Measurements from ENCODE around the gene PREX1. TPM values are rescaled to one million over a fixed set of nuclear protein-coding genes. Genes with fewer than 3 reads are reported as not detected.

The PREX1 gene
- total RNA-seq, 1 donor from 2014 or later = 20.4 TPM

- Histone ChIP-seq H3K4me3 (ENCODE audit: low read length in 3 of 3) (no peak overlapping the region), H3K36me3 (ENCODE audit: control insufficient read depth in 3 of 3, insufficient read depth in 3 of 3, low read length in 3 of 3) (no peaks in the 10 kb centered on the region), H3K9ac (ENCODE audit: low read depth in 1 of 3, low read length in 3 of 3) (no peak overlapping the region), H3K27me3 (ENCODE audit: control insufficient read depth in 3 of 3, insufficient read depth in 3 of 3, low read length in 3 of 3) (peaks cover 0 to 3% (median 0%) of the 10 kb centered on the region in 3 donors), H3K27ac (ENCODE audit: low read depth, low read length) (no peak overlapping the region), H3K9me3 (ENCODE audit: control insufficient read depth in 3 of 3, low read length in 3 of 3) (no peaks in the 10 kb centered on the region), H3K4me1 (ENCODE audit: control insufficient read depth in 3 of 3, insufficient read depth in 3 of 3, low read length in 3 of 3) (no peaks in the 10 kb centered on the region)
Measured at GRCh38 chr20:48839154-48839917, 11.5 kb upstream of the PREX1 start.

GRCh38 chr20:48837014-48837413 lies 9.2 kb upstream of the PREX1 start:
- Histone ChIP-seq H3K27me3 (ENCODE audit: control insufficient read depth in 3 of 3, insufficient read depth in 3 of 3, low read length in 3 of 3) (peaks cover 0 to 3% (median 0%) of the 10 kb centered on the region in 3 donors), H3K4me3 (ENCODE audit: low read length in 3 of 3) (no peak overlapping the region), H3K9me3 (ENCODE audit: control insufficient read depth in 3 of 3, low read length in 3 of 3) (no peaks in the 10 kb centered on the region), H3K36me3 (ENCODE audit: control insufficient read depth in 3 of 3, insufficient read depth in 3 of 3, low read length in 3 of 3) (no peaks in the 10 kb centered on the region), H3K9ac (ENCODE audit: low read depth in 1 of 3, low read length in 3 of 3) (no peak overlapping the region), H3K27ac (ENCODE audit: low read depth, low read length) (no peak overlapping the region), H3K4me1 (ENCODE audit: control insufficient read depth in 3 of 3, insufficient read depth in 3 of 3, low read length in 3 of 3) (peaks cover 0 to 3% (median 0%) of the 10 kb centered on the region in 3 donors)

- Histone ChIP-seq H3K4me1 (ENCODE audit: control insufficient read depth in 3 of 3, insufficient read depth in 3 of 3, low read length in 3 of 3) (peaks cover 6 to 11% (median 9%) of the 10 kb centered on the region in 3 donors), H3K27me3 (ENCODE audit: control insufficient read depth in 3 of 3, insufficient read depth in 3 of 3, low read length in 3 of 3) (peaks cover 0 to 3% (median 0%) of the 10 kb centered on the region in 3 donors), H3K4me3 (ENCODE audit: low read length in 3 of 3) (no peak overlapping the region), H3K9ac (ENCODE audit: low read depth in 1 of 3, low read length in 3 of 3) (no peak overlapping the region), H3K36me3 (ENCODE audit: control insufficient read depth in 3 of 3, insufficient read depth in 3 of 3, low read length in 3 of 3) (no peaks in the 10 kb centered on the region), H3K27ac (ENCODE audit: low read depth, low read length) (no peak overlapping the region), H3K9me3 (ENCODE audit: control insufficient read depth in 3 of 3, low read length in 3 of 3) (no peaks in the 10 kb centered on the region)
Measured at GRCh38 chr20:48835390-48835789, 7.6 kb upstream of the PREX1 start.

DNA sequence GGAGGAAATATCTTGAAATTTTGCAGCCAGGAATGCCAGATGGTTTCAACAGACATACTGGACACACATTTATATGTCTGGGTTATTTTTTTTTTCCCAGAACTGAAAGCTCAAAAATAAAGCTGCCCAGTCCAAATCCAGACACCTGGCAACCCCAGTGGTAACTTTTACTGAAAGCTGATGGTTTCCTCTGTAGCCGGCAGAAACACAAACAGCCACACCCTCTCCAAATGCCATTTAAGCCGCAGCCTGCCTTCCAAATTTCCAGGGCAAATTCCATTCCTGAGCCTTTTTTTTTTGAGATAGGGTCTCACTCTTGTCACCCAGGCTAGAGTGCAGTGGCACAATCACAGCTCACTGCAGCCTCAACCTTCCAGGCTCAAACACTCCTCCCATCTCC lies 6.5 kb upstream of the PREX1 start:
- Histone ChIP-seq H3K27me3 (ENCODE audit: control insufficient read depth in 3 of 3, insufficient read depth in 3 of 3, low read length in 3 of 3) (peaks cover 0 to 3% (median 0%) of the 10 kb centered on the region in 3 donors), H3K9ac (ENCODE audit: low read depth in 1 of 3, low read length in 3 of 3) (no peak overlapping the region), H3K9me3 (ENCODE audit: control insufficient read depth in 3 of 3, low read length in 3 of 3) (no peaks in the 10 kb centered on the region), H3K4me1 (ENCODE audit: control insufficient read depth in 3 of 3, insufficient read depth in 3 of 3, low read length in 3 of 3) (peaks cover 6 to 11% (median 9%) of the 10 kb centered on the region in 3 donors), H3K27ac (ENCODE audit: low read depth, low read length) (no peak overlapping the region), H3K36me3 (ENCODE audit: control insufficient read depth in 3 of 3, insufficient read depth in 3 of 3, low read length in 3 of 3) (no peaks in the 10 kb centered on the region), H3K4me3 (ENCODE audit: low read length in 3 of 3) (no peak overlapping the region)

GRCh38 chr20:48832405-48832730 lies 4.6 kb upstream of the PREX1 start:
- Histone ChIP-seq H3K9me3 (ENCODE audit: control insufficient read depth in 3 of 3, low read length in 3 of 3) (no peaks in the 10 kb centered on the region), H3K4me1 (ENCODE audit: control insufficient read depth in 3 of 3, insufficient read depth in 3 of 3, low read length in 3 of 3) (peaks cover 6 to 14% (median 9%) of the 10 kb centered on the region in 3 donors), H3K27me3 (ENCODE audit: control insufficient read depth in 3 of 3, insufficient read depth in 3 of 3, low read length in 3 of 3) (peaks cover 0 to 3% (median 0%) of the 10 kb centered on the region in 3 donors), H3K9ac (ENCODE audit: low read depth in 1 of 3, low read length in 3 of 3) (no peak overlapping the region), H3K36me3 (ENCODE audit: control insufficient read depth in 3 of 3, insufficient read depth in 3 of 3, low read length in 3 of 3) (no peaks in the 10 kb centered on the region), H3K27ac (ENCODE audit: low read depth, low read length) (peak overlapping the region; percentile 32), H3K4me3 (ENCODE audit: low read length in 3 of 3) (no peak overlapping the region)

DNA sequence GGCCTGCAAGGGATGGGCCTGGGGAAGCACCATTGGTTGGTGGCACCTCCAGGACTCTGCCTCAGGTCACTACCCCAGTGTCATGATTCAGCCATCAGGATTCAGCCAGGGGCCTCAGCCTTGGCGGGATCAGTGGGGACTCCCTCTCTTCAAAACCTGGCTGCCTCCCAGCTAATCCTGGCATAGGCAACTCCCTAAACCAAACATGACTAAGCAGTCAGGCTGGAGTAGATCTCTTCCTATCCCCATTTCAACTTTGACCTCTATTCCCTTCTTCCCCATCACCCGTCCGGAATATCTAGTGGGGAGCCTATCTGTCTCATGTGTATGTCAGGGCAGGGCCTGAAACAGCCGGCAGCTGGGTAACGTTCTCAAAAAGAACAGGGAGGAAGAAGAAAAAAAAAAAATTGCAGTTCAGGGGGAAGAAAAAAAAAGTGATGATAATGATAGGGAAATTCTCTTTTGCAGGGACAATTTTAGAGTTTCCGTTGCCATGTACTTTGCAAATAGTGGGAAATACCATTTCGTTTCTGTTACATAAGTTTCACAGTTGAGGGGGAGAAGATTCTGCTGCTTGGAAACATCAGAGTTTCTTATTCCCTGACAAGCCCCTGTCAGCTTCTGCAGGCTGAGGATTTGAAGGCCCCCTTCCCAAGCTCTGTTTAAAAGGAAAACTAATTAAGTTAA lies 4.1 kb upstream of the PREX1 start:
- Histone ChIP-seq H3K27ac (ENCODE audit: low read depth, low read length) (peak overlapping the region; percentile 32), H3K36me3 (ENCODE audit: control insufficient read depth in 3 of 3, insufficient read depth in 3 of 3, low read length in 3 of 3) (no peaks in the 10 kb centered on the region), H3K4me3 (ENCODE audit: low read length in 3 of 3) (peak overlapping the region in 1 of 3 donors; percentile 13), H3K9me3 (ENCODE audit: control insufficient read depth in 3 of 3, low read length in 3 of 3) (no peaks in the 10 kb centered on the region), H3K27me3 (ENCODE audit: control insufficient read depth in 3 of 3, insufficient read depth in 3 of 3, low read length in 3 of 3) (peaks cover 0 to 3% (median 2%) of the 10 kb centered on the region in 3 donors), H3K4me1 (ENCODE audit: control insufficient read depth in 3 of 3, insufficient read depth in 3 of 3, low read length in 3 of 3) (peaks cover 6 to 14% (median 9%) of the 10 kb centered on the region in 3 donors), H3K9ac (ENCODE audit: low read depth in 1 of 3, low read length in 3 of 3) (peak overlapping the region in 1 of 3 donors; percentile 8)

- Histone ChIP-seq H3K36me3 (ENCODE audit: control insufficient read depth in 3 of 3, insufficient read depth in 3 of 3, low read length in 3 of 3) (no peaks in the 10 kb centered on the region), H3K27me3 (ENCODE audit: control insufficient read depth in 3 of 3, insufficient read depth in 3 of 3, low read length in 3 of 3) (peaks cover 0 to 3% (median 2%) of the 10 kb centered on the region in 3 donors), H3K27ac (ENCODE audit: low read depth, low read length) (peak overlapping the region; percentile 32), H3K4me1 (ENCODE audit: control insufficient read depth in 3 of 3, insufficient read depth in 3 of 3, low read length in 3 of 3) (peaks cover 6 to 17% (median 9%) of the 10 kb centered on the region in 3 donors), H3K4me3 (ENCODE audit: low read length in 3 of 3) (no peak overlapping the region), H3K9me3 (ENCODE audit: control insufficient read depth in 3 of 3, low read length in 3 of 3) (no peaks in the 10 kb centered on the region), H3K9ac (ENCODE audit: low read depth in 1 of 3, low read length in 3 of 3) (no peak overlapping the region)
Measured at GRCh38 chr20:48830826-48831318, 3.1 kb upstream of the PREX1 start.

- no peaks in the 10 kb centered on the region for H3K36me3 ChIP-seq (ENCODE audit: control insufficient read depth in 3 of 3, insufficient read depth in 3 of 3, low read length in 3 of 3)
- no peak overlapping the region for H3K9ac ChIP-seq (ENCODE audit: low read depth in 1 of 3, low read length in 3 of 3)
- H3K4me1 ChIP-seq (ENCODE audit: control insufficient read depth in 3 of 3, insufficient read depth in 3 of 3, low read length in 3 of 3) = peaks cover 9 to 22% (median 9%) of the 10 kb centered on the region in 3 donors
- H3K27me3 ChIP-seq (ENCODE audit: control insufficient read depth in 3 of 3, insufficient read depth in 3 of 3, low read length in 3 of 3) = peaks cover 0 to 3% (median 0%) of the 10 kb centered on the region in 3 donors
- H3K9me3 ChIP-seq (ENCODE audit: control insufficient read depth in 3 of 3, low read length in 3 of 3) = no peaks in the 10 kb centered on the region
- no peak overlapping the region for H3K4me3 ChIP-seq (ENCODE audit: low read length in 3 of 3)
- H3K27ac ChIP-seq (ENCODE audit: low read depth, low read length) = no peak overlapping the region
Measured at GRCh38 chr20:48829940-48830339, 2.1 kb upstream of the PREX1 start.

DNA sequence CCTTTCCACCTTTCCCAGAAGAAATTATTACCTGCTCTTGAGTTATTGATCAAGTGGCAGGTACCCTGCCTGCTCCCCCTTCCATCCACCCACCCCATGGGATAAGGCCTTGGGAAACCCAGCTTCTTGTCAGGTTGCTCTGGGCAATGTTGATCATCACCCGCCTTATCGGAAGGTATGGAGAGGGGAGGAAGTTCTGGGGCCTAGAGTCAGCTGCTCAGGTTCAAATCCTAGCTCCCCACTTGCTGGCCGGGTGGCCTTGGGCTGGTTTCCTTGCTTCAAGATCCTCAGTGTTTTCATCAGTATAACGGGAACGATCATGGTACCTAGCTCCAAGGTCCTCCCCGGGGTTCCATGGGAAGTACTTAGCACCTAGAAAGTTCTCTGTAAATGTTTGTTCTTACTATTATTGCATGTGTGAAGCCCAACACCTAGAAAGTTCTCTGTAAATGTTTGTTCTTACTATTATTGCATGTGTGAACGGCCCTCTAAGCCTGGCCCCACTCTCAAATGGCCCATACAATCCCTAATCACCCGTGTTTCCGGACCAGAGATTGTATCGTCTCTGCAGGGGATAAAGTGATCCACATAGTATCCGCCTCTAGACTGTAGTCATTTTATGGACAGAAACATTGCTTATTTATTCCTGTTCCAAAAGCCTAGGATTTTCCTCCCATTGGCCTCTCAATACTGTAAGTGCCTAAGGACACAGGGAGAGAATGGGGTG lies 1.1 kb upstream of the PREX1 start:
- peaks cover 9 to 27% (median 10%) of the 10 kb centered on the region in 3 donors for H3K4me1 ChIP-seq (ENCODE audit: control insufficient read depth in 3 of 3, insufficient read depth in 3 of 3, low read length in 3 of 3)
- peak overlapping the region; percentile 55 to 73 (median 69) for H3K4me3 ChIP-seq (ENCODE audit: low read length in 3 of 3)
- peak overlapping the region; percentile 65 to 90 (median 74) for H3K9ac ChIP-seq (ENCODE audit: low read depth in 1 of 3, low read length in 3 of 3)
- no peaks in the 10 kb centered on the region for H3K36me3 ChIP-seq (ENCODE audit: control insufficient read depth in 3 of 3, insufficient read depth in 3 of 3, low read length in 3 of 3)
- H3K27me3 ChIP-seq (ENCODE audit: control insufficient read depth in 3 of 3, insufficient read depth in 3 of 3, low read length in 3 of 3) = peaks cover 0 to 3% (median 0%) of the 10 kb centered on the region in 3 donors
- H3K27ac ChIP-seq (ENCODE audit: low read depth, low read length) = peak overlapping the region; percentile 66
- no peaks in the 10 kb centered on the region for H3K9me3 ChIP-seq (ENCODE audit: control insufficient read depth in 3 of 3, low read length in 3 of 3)

All from skeletal muscle tissue (tissue), 4 donors.